ENCODE measurements around the gene MEST. TPM values are rescaled to one million over a fixed set of nuclear protein-coding genes. Genes with fewer than 3 reads are reported as not detected.
A peak's percentile ranks its signal among the peaks of the same experiment; 100 is the strongest.

MEST gene
- polyA plus RNA-seq, 1 of the 3 experiments (the other 2 are of a cell fraction) = 36.7 TPM

DNA sequence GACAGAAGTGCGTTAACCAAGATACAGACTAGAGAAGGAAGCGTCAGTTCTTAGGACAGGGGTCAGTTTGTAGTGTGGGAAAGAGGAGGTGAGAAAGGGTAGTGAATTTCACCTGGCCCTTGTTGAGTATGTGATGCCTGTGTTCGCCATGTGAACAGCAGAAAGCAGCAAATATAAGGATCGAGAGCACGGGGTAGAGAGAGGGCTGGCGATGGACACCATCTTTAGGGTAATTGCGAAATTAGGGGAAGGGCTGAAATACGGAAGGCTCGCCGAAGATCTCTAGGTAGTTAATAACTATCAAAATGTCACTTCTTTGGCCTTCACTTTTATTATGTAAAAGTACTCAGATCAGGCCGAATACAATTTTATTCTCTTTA is 6.2 kb upstream of the MEST start (continued):
- TF ChIP-seq TAF1 (IDR thresholded peaks at IDR 0.05; ENCODE audit: borderline replicate concordance, low read depth, low read length) (no peak), FOXJ3 (CRISPR knock-in tag; IDR thresholded peaks at IDR 0.05) (no peak), MEF2A (IDR thresholded peaks at IDR 0.05; ENCODE audit: borderline replicate concordance, low read depth) (no peak), CHD2 (IDR thresholded peaks at IDR 0.05; ENCODE audit: low read length, partially characterized antibody) (no peak), SMC3 (IDR thresholded peaks at IDR 0.05; ENCODE audit: low read depth, low read length) (no peak), GATA2 (CRISPR knock-in tag; IDR thresholded peaks at IDR 0.05) (no peak), TEAD4 (IDR thresholded peaks at IDR 0.05; ENCODE audit: borderline replicate concordance, insufficient read depth) (no peak), MXI1 (IDR thresholded peaks at IDR 0.05; ENCODE audit: low read depth, low read length) (no peak), EP300 (IDR thresholded peaks at IDR 0.05; ENCODE audit: borderline replicate concordance in 1 of 2, low read depth in 1 of 2, low read length in 1 of 2) (no peak), RCOR1 (IDR thresholded peaks at IDR 0.05; ENCODE audit: low read length) (no peak), RXRA (IDR thresholded peaks at IDR 0.05; ENCODE audit: borderline replicate concordance, low read depth) (no peak), FOXM1 (IDR thresholded peaks at IDR 0.05; ENCODE audit: low read depth) (no peak), CTCF (IDR thresholded peaks at IDR 0.05) (no peak), RFX5 (IDR thresholded peaks at IDR 0.05; ENCODE audit: low read length) (no peak)
- TF ChIP-seq, protein P1, sequence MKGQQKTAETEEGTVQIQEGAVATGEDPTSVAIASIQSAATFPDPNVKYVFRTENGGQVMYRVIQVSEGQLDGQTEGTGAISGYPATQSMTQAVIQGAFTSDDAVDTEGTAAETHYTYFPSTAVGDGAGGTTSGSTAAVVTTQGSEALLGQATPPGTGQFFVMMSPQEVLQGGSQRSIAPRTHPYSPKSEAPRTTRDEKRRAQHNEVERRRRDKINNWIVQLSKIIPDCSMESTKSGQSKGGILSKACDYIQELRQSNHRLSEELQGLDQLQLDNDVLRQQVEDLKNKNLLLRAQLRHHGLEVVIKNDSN (IDR thresholded peaks at IDR 0.05; ENCODE audit: borderline replicate concordance, low read depth) = no peak

DNA sequence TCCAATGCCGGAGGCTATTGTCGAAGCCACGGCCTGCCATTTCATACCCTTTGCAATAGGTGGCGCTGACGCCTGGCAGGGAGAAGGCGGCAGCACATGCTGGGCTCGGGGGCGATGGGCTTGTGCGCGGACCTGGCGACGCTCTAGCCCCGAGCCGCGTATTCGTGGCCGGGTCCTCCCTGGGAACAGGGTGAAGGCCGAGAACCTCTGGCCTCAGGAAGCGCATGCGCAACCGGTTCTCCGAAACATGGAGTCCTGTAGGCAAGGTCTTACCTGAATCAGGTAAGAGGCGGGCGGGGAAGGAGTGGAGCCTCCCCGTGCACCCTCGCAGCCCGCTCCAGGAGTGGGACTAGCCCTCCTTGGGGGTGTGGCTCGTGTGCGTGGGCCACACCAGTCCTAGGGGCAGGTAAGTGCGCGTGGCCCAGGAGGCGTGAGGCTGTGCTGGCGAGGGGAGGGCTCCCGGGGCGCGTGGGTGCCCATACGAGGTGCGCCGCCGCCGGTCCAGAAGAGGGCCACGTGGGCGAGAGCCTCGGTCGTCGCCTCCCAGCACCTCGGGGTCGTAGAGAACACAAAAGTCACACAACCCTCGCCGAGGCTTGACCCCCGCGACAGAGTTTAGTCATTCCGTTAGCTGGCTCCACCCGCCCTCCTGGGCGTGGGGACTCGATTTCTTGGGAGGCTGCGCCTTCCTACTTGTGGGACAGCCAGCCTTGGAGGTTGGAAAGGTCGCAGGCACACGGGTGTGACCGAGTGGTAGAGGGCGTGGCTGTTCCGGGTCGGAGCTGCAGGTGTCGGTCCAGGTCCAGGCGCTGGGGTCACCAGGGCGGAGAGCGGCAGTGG is 5.6 kb upstream of the MEST start:
- Histone ChIP-seq H3K4me1 (ENCODE audit: control insufficient read depth in 1 of 2, insufficient read depth in 2 of 2, low read depth in 1 of 2, low read length in 1 of 2) (peaks cover 3 to 17% of the 10 kb centered on the region in 2 experiments), H3K27ac (ENCODE audit: low read depth in 2 of 2, low read length in 1 of 2) (no peak overlapping the region), H3K9me2 (no peaks in the 10 kb centered on the region), H3F3A (replicated peaks; ENCODE audit: insufficient read depth) (peaks cover 23% of the 10 kb centered on the region), H3K4me3 (ENCODE audit: low read depth in 2 of 2, low read length in 1 of 2) (no peak overlapping the region; a peak in 1 of 4 replicates), H3K27me3 (ENCODE audit: insufficient read depth) (no peaks in the 10 kb centered on the region), H3K79me2 (ENCODE audit: insufficient read depth) (no peaks in the 10 kb centered on the region), H3K9ac (no peak overlapping the region), H2AFZ (ENCODE audit: low read depth) (no peak overlapping the region), H4K20me1 (ENCODE audit: insufficient read depth) (no peaks in the 10 kb centered on the region), H3K36me3 (replicated peaks in 1 of 2; ENCODE audit: control insufficient read depth in 1 of 2, insufficient read depth in 2 of 2, low read length in 1 of 2) (no peaks in the 10 kb centered on the region), H3K4me2 (no peak overlapping the region), H3K9me3 (no peaks in the 10 kb centered on the region)
- ChIA-PET CTCF (interaction anchor here (0.6 to 1.4 kb wide), 2 partner anchors 209 to 843 kb away, joined by 3 read pairs; no protein-coding TSS in a partner anchor), POLR2A (no interaction called here)
- DNase-seq = peak; percentile 36
- no peak for TF ChIP-seq YY1 (IDR thresholded peaks at IDR 0.05; ENCODE audit: low read depth)
- peak; percentile 38 for TF ChIP-seq CTCF (IDR thresholded peaks at IDR 0.05)
- TF ChIP-seq ZBTB33 (IDR thresholded peaks at IDR 0.05; ENCODE audit: borderline replicate concordance, low read depth) = no peak
- 82% methylated on average over 67 of the region's 67 CpGs for WGBS (ENCODE audit: low lambda C conversion rate)

All from SK-N-SH (cell line).